GM21381 (cell line): ENCODE measurements around the gene RBKS.

Experiments used
- ATAC-seq: cut with Tn5 transposase; IDR thresholded peaks from one replicate; pipeline ENCODE4 v1.9.1; 2021; ENCODE audit warnings: mild to moderate bottlenecking, moderate library complexity; ENCODE audit not compliant: unreplicated experiment

Gene RBKS

GRCh38 chr2:27738349-27739057 lies 151.7 kb downstream of the RBKS start:
- no peak for ATAC-seq

GRCh38 chr2:27737676-27738348 lies 152.4 kb downstream of the RBKS start:
- no peak for ATAC-seq

GRCh38 chr2:27736890-27737204 lies 153.3 kb downstream of the RBKS start:
- no peak for ATAC-seq

GRCh38 chr2:27736031-27736889 lies 153.9 kb downstream of the RBKS start:
- ATAC-seq = no peak

DNA sequence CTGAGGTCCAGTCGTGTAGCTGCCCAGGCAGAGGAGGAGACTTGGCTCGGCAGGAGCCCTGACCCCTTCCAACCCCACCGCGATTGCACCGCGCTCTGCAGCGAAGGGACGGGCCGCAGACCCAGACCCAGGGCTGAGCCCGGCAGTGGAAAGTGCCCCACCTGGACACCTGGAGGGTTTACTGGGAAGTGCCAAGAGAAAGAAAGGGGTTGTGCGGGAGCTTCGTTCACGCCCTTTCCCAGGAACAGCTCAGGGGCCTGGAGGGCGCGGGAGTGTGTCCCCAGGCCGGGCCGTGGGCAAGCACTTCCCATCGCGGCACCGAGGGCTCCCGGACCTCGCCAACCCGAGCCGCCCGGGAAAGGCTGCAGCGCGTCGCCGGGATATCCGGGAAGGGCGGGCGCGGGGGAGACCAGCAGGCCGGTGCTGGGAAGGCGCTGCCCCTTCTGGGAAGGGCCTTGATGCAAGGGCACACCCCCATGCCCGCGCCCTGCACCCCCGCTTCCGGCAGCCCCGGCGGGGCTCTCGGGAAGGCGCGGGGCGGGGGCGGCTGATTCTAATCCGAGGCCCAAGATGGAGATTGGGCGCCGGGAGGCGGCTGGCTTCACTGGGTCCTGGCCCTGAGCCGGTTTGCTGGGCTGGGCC lies 154.8 kb downstream of the RBKS start:
- ATAC-seq = no peak

- ATAC-seq = no peak
Measured at GRCh38 chr2:27734305-27734704, 155.9 kb downstream of the RBKS start.
